GM21723 (cell line): ENCODE measurements around the gene IL12RB1.

Experiments
- ATAC-seq: cut with Tn5 transposase; IDR thresholded peaks from one replicate; pipeline ENCODE4 v1.9.1; 2021; ENCODE audit warnings: mild to moderate bottlenecking, moderate library complexity; ENCODE audit not compliant: unreplicated experiment

The IL12RB1 gene

DNA sequence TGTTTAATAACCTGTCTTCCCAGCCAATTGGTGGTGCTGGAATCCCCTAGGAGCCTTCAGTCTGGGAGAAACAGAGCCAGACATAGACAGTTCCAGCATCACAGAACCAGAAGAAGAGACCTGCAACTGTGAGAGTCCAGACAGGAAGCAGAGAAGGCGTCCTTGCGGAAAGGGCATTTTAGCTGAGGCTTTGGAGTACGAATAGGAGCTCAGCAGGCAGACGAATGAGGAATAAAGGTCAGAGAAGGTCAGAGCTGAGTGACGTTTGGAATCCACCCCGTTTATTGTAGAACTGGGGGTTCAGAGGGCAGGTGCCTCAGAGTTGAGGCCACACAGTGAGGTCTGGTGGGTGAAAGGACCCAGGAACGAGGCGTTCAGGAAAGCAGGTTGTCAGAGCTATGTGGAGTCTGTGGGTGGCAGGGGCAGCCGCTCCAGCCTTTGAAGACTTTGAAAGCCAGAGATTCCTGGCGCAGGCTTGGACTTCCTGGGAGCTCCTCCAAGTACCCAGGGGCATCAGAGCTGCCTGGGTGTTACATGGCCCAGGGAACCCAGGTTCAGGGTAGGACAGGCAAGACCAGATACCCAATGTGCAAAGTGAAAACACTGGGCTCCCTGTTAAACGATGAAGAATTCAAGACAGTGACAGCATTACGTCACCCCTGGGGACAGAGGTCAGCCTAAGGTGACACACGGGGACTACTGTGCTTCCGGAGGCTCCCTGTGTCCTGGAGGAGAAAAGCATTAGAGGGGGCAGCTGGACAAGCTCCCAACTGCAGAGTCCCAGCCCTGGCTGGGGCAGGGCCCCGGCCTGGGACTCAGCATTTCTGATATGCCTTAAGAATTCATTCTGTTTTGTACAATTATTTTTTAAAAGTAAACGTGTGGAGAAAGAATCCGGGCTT, 73.3 kb downstream of the IL12RB1 start:
- no peak for ATAC-seq

DNA sequence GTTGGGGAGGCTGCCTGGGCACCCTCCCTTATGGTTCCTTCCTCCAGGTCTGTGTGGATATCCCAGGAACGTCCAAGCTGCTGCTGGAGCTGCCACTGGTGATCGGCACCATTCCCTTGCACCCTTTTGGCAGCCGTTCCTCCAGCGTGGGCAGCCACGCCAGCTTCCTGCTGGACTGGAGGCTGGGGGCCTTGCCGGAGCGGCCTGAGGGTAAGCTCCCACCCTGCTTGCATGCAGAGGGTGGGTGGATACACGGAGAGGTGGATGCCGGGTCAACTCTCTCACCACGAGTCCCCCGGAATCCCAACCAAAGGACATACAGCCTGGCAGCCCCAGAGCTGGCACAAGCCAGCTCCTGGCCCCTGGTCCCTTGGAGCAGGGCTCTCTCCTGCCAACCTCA, 76.6 kb downstream of the IL12RB1 start:
- no peak for ATAC-seq

- ATAC-seq, result no peak
Observed at GRCh38 chr19:18009412-18010066, 77.2 kb downstream of the IL12RB1 start.
